Stimulated activated naive CD8-positive, alpha-beta T cell treated with anti-CD3 and anti-CD28 coated beads, Interleukin-15, Interleukin-2, amounts not matched to agents 100 ng/mL and 50 ng/mL, for 24 hours (primary cell): Measurements from ENCODE around the gene TENM3.

Experiments
- H3K27ac Mint-ChIP-seq: one replicate; pipeline ENCODE4 v1.8.0; 2021; ENCODE audit warnings: mild to moderate bottlenecking, mixed read lengths
- H3K27me3 Mint-ChIP-seq: one replicate; pipeline ENCODE4 v1.8.0; 2021; ENCODE audit warnings: mixed read lengths
- H3K36me3 Mint-ChIP-seq: one replicate; pipeline ENCODE4 v1.8.0; 2021; ENCODE audit warnings: low read depth, mixed read lengths
- H3K4me1 Mint-ChIP-seq: one replicate; pipeline ENCODE4 v1.8.0; 2021; ENCODE audit warnings: low read depth, mixed read lengths
- H3K4me3 Mint-ChIP-seq: one replicate; pipeline ENCODE4 v1.8.0; 2021; ENCODE audit warnings: mild to moderate bottlenecking, mixed read lengths
- H3K9me3 Mint-ChIP-seq: one replicate; pipeline ENCODE4 v1.8.0; 2021; ENCODE audit warnings: mixed read lengths

TENM3 gene

GRCh38 chr4:182620111-182620980, 377.1 kb downstream of the TENM3 start:
- Mint-ChIP-seq H3K27ac (no peak overlapping the region), H3K36me3 (no peaks in the 10 kb centered on the region), H3K27me3 (peaks cover 8% of the 10 kb centered on the region), H3K9me3 (no peaks in the 10 kb centered on the region), H3K4me1 (no peaks in the 10 kb centered on the region), H3K4me3 (no peak overlapping the region)

- H3K4me1 Mint-ChIP-seq, result no peaks in the 10 kb centered on the region
- H3K27me3 Mint-ChIP-seq, result peaks cover 4% of the 10 kb centered on the region
- H3K4me3 Mint-ChIP-seq, result no peak overlapping the region
- H3K36me3 Mint-ChIP-seq, result no peaks in the 10 kb centered on the region
- H3K9me3 Mint-ChIP-seq, result no peaks in the 10 kb centered on the region
- no peak overlapping the region for H3K27ac Mint-ChIP-seq
These were observed 381.1 kb downstream of the TENM3 start for GRCh38 chr4:182624281-182624680.

GRCh38 chr4:182625193-182625592, 382.0 kb downstream of the TENM3 start:
- Mint-ChIP-seq H3K4me3 (no peak overlapping the region), H3K36me3 (no peaks in the 10 kb centered on the region), H3K9me3 (no peaks in the 10 kb centered on the region), H3K27me3 (peaks cover 4% of the 10 kb centered on the region), H3K4me1 (no peaks in the 10 kb centered on the region), H3K27ac (no peak overlapping the region)

GRCh38 chr4:182627996-182628395, 384.8 kb downstream of the TENM3 start:
- no peak overlapping the region for H3K27ac Mint-ChIP-seq
- no peaks in the 10 kb centered on the region for H3K36me3 Mint-ChIP-seq
- no peak overlapping the region for H3K4me3 Mint-ChIP-seq
- H3K4me1 Mint-ChIP-seq, result no peaks in the 10 kb centered on the region
- H3K9me3 Mint-ChIP-seq, result no peaks in the 10 kb centered on the region
- peaks cover 12% of the 10 kb centered on the region for H3K27me3 Mint-ChIP-seq

- Mint-ChIP-seq H3K9me3 (no peaks in the 10 kb centered on the region), H3K27me3 (peaks cover 17% of the 10 kb centered on the region), H3K4me3 (no peak overlapping the region), H3K27ac (no peak overlapping the region), H3K4me1 (no peaks in the 10 kb centered on the region), H3K36me3 (no peaks in the 10 kb centered on the region)
These were observed 385.3 kb downstream of the TENM3 start for GRCh38 chr4:182628544-182628943.

- Mint-ChIP-seq H3K27me3 (peaks cover 13% of the 10 kb centered on the region), H3K4me3 (no peak overlapping the region), H3K9me3 (no peaks in the 10 kb centered on the region), H3K36me3 (no peaks in the 10 kb centered on the region), H3K4me1 (no peaks in the 10 kb centered on the region), H3K27ac (no peak overlapping the region)
These were observed 385.9 kb downstream of the TENM3 start for GRCh38 chr4:182629096-182629495.

GRCh38 chr4:182640491-182640890, 397.3 kb downstream of the TENM3 start:
- Mint-ChIP-seq H3K4me3 (no peak overlapping the region), H3K27ac (no peak overlapping the region), H3K4me1 (no peaks in the 10 kb centered on the region), H3K27me3 (no peaks in the 10 kb centered on the region), H3K9me3 (no peaks in the 10 kb centered on the region), H3K36me3 (no peaks in the 10 kb centered on the region)

GRCh38 chr4:182640932-182641331, 397.7 kb downstream of the TENM3 start:
- Mint-ChIP-seq H3K9me3 (no peaks in the 10 kb centered on the region), H3K4me3 (no peak overlapping the region), H3K27ac (no peak overlapping the region), H3K36me3 (no peaks in the 10 kb centered on the region), H3K27me3 (no peaks in the 10 kb centered on the region), H3K4me1 (no peaks in the 10 kb centered on the region)

- H3K4me3 Mint-ChIP-seq, result no peak overlapping the region
- H3K27me3 Mint-ChIP-seq, result no peaks in the 10 kb centered on the region
- H3K9me3 Mint-ChIP-seq, result no peaks in the 10 kb centered on the region
- no peak overlapping the region for H3K27ac Mint-ChIP-seq
- H3K36me3 Mint-ChIP-seq, result no peaks in the 10 kb centered on the region
- no peaks in the 10 kb centered on the region for H3K4me1 Mint-ChIP-seq
These were observed 399.6 kb downstream of the TENM3 start for GRCh38 chr4:182642831-182643230.

- peaks cover 5% of the 10 kb centered on the region for H3K27me3 Mint-ChIP-seq
- no peaks in the 10 kb centered on the region for H3K9me3 Mint-ChIP-seq
- no peak overlapping the region for H3K27ac Mint-ChIP-seq
- H3K36me3 Mint-ChIP-seq, result no peaks in the 10 kb centered on the region
- no peaks in the 10 kb centered on the region for H3K4me1 Mint-ChIP-seq
- no peak overlapping the region for H3K4me3 Mint-ChIP-seq
These were observed 400.8 kb downstream of the TENM3 start for GRCh38 chr4:182643801-182644682.

- H3K4me1 Mint-ChIP-seq, result no peaks in the 10 kb centered on the region
- no peak overlapping the region for H3K4me3 Mint-ChIP-seq
- H3K27ac Mint-ChIP-seq, result no peak overlapping the region
- no peaks in the 10 kb centered on the region for H3K36me3 Mint-ChIP-seq
- H3K27me3 Mint-ChIP-seq, result peaks cover 5% of the 10 kb centered on the region
- H3K9me3 Mint-ChIP-seq, result no peaks in the 10 kb centered on the region
These were observed 401.5 kb downstream of the TENM3 start for GRCh38 chr4:182644683-182645050.

GRCh38 chr4:182645511-182645910, 402.3 kb downstream of the TENM3 start:
- Mint-ChIP-seq H3K27ac (no peak overlapping the region), H3K4me3 (no peak overlapping the region), H3K4me1 (no peaks in the 10 kb centered on the region), H3K9me3 (no peaks in the 10 kb centered on the region), H3K27me3 (peaks cover 7% of the 10 kb centered on the region), H3K36me3 (no peaks in the 10 kb centered on the region)

- Mint-ChIP-seq H3K4me3 (no peak overlapping the region), H3K4me1 (no peaks in the 10 kb centered on the region), H3K27ac (no peak overlapping the region), H3K9me3 (no peaks in the 10 kb centered on the region), H3K36me3 (no peaks in the 10 kb centered on the region), H3K27me3 (peaks cover 12% of the 10 kb centered on the region)
These were observed 404.6 kb downstream of the TENM3 start for GRCh38 chr4:182647646-182648300.

- H3K27me3 Mint-ChIP-seq, result peaks cover 12% of the 10 kb centered on the region
- no peak overlapping the region for H3K4me3 Mint-ChIP-seq
- no peaks in the 10 kb centered on the region for H3K36me3 Mint-ChIP-seq
- H3K27ac Mint-ChIP-seq, result no peak overlapping the region
- H3K4me1 Mint-ChIP-seq, result no peaks in the 10 kb centered on the region
- no peaks in the 10 kb centered on the region for H3K9me3 Mint-ChIP-seq
These were observed 405.6 kb downstream of the TENM3 start for GRCh38 chr4:182648766-182649165.
